Mammary epithelial cell (primary cell): Measurements from ENCODE around the gene CDK14.

Source experiments
- EZH2 ChIP-seq: IDR thresholded peaks from 2 replicates; pipeline ENCODE4 v1.6.1; 2012; ENCODE audit warnings: low read length, inconsistent platforms, borderline replicate concordance
- TF ChIP-seq, protein P1 (sequence below), 2 donors: IDR thresholded peaks in 1 of 2; conservative IDR thresholded peaks in 1 of 2; 2 replicates each; pipeline ENCODE4 v1.5.1; 2011 to 2012; ENCODE audit warnings: inconsistent platforms in 2 of 2, low read length in 2 of 2, mild to moderate bottlenecking in 2 of 2, control low read depth in 1 of 2, low read depth in 1 of 2; ENCODE audit not compliant: insufficient read depth in 1 of 2; ENCODE audit errors: extremely low read depth in 1 of 2

DNA sequence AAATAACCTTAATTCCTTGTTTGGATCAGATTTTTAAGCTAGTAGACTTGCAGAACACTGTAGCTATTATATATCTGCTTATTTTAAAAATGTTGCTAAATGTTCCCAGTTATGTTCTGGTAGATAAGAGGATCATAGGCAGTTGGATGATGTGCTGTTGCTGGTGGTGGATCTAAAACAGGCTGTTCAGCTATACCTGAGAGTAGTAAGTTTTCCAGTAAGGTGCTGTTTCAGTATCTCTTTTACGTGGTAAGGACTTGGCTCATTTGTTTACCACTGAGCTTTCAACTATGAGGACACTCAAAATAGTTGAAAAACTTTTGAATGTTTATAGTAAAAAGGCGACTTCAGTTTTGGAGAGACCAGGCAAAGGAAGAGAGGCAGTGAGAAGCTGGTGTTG, 180.9 kb downstream of the CDK14 start:
- no peak for TF ChIP-seq EZH2
- TF ChIP-seq, protein P1, sequence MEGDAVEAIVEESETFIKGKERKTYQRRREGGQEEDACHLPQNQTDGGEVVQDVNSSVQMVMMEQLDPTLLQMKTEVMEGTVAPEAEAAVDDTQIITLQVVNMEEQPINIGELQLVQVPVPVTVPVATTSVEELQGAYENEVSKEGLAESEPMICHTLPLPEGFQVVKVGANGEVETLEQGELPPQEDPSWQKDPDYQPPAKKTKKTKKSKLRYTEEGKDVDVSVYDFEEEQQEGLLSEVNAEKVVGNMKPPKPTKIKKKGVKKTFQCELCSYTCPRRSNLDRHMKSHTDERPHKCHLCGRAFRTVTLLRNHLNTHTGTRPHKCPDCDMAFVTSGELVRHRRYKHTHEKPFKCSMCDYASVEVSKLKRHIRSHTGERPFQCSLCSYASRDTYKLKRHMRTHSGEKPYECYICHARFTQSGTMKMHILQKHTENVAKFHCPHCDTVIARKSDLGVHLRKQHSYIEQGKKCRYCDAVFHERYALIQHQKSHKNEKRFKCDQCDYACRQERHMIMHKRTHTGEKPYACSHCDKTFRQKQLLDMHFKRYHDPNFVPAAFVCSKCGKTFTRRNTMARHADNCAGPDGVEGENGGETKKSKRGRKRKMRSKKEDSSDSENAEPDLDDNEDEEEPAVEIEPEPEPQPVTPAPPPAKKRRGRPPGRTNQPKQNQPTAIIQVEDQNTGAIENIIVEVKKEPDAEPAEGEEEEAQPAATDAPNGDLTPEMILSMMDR (conservative IDR thresholded peaks at IDR 0.05 in 1 of 2, IDR thresholded peaks at IDR 0.05 in 1 of 2; ENCODE audit: extremely low read depth in 1 of 2, insufficient read depth in 1 of 2, low read depth in 1 of 2, low read length in 2 of 2): no peak
